ENCODE data around the gene FGD5. TPM values are rescaled to one million over a fixed set of nuclear protein-coding genes. Genes with fewer than 3 reads are reported as not detected.

Gene FGD5
- total RNA-seq, 3 donors from 2014 or later (not counting 1 experiment from before 2014, with no cell fraction given), result not detected

GRCh38 chr3:14823393-14823792, 4.6 kb downstream of the FGD5 start:
- Histone ChIP-seq H3K27ac (ENCODE audit: low read length) (no peak overlapping the region), H3K27me3 (ENCODE audit: control insufficient read depth, insufficient read depth, low read length) (no peaks in the 10 kb centered on the region), H3K4me1 (ENCODE audit: control insufficient read depth, insufficient read depth, low read length) (no peaks in the 10 kb centered on the region), H3K36me3 (ENCODE audit: control insufficient read depth, insufficient read depth, low read length) (no peaks in the 10 kb centered on the region), H3K4me3 (ENCODE audit: low read length) (no peak overlapping the region), H3K9me3 (ENCODE audit: control insufficient read depth, insufficient read depth, low read length) (no peaks in the 10 kb centered on the region)
- no peak overlapping the region for H3K4me3 Mint-ChIP-seq
- TF ChIP-seq CTCF (IDR thresholded peaks at IDR 0.05), result no peak
- intact Hi-C loops (cut with micrococcal nuclease), result no loop called here
- H3K27me3 Mint-ChIP-seq (ENCODE audit: low read depth in 2 of 2), result peaks cover 4 to 8% of the 10 kb centered on the region in 2 donors
- no peak overlapping the region for H3K27ac Mint-ChIP-seq
- WGBS (ENCODE audit: insufficient coverage), result 97% methylated on average over 2 of the region's 2 CpGs
- H3K4me1 Mint-ChIP-seq, result no peaks in the 10 kb centered on the region
- H3K36me3 Mint-ChIP-seq, result no peaks in the 10 kb centered on the region
- ATAC-seq (no peak), DNase-seq (no peak)
- H3K9me3 Mint-ChIP-seq, result no peaks in the 10 kb centered on the region

- intact Hi-C loops (cut with micrococcal nuclease), result no loop called here
- 88% methylated on average over 12 of the region's 13 CpGs for WGBS (ENCODE audit: insufficient coverage)
- Mint-ChIP-seq H3K36me3 (no peaks in the 10 kb centered on the region), H3K9me3 (no peaks in the 10 kb centered on the region), H3K27ac (no peak overlapping the region), H3K4me1 (no peaks in the 10 kb centered on the region), H3K4me3 (no peak overlapping the region), H3K27me3 (ENCODE audit: low read depth in 2 of 2) (peaks cover 8 to 9% of the 10 kb centered on the region in 2 donors)
- Histone ChIP-seq H3K4me3 (ENCODE audit: low read length) (no peak overlapping the region), H3K36me3 (ENCODE audit: control insufficient read depth, insufficient read depth, low read length) (no peaks in the 10 kb centered on the region), H3K9me3 (ENCODE audit: control insufficient read depth, insufficient read depth, low read length) (no peaks in the 10 kb centered on the region), H3K27me3 (ENCODE audit: control insufficient read depth, insufficient read depth, low read length) (no peaks in the 10 kb centered on the region), H3K4me1 (ENCODE audit: control insufficient read depth, insufficient read depth, low read length) (no peaks in the 10 kb centered on the region), H3K27ac (ENCODE audit: low read length) (no peak overlapping the region)
- no peak for DNase-seq
- ATAC-seq, result no peak
- no peak for TF ChIP-seq CTCF (IDR thresholded peaks at IDR 0.05)
Observed at GRCh38 chr3:14823910-14824629, 5.3 kb downstream of the FGD5 start.

- no peak for TF ChIP-seq CTCF (IDR thresholded peaks at IDR 0.05)
- no peak overlapping the region for H3K27ac Mint-ChIP-seq
- no peak overlapping the region for H3K4me3 Mint-ChIP-seq
Observed at GRCh38 chr3:14824646-14825045, 5.9 kb downstream of the FGD5 start.

GRCh38 chr3:14826069-14826468, 7.3 kb downstream of the FGD5 start:
- intact Hi-C loops (cut with micrococcal nuclease), result no loop called here
- no peaks in the 10 kb centered on the region for H3K27me3 ChIP-seq (ENCODE audit: control insufficient read depth, insufficient read depth, low read length)
- DNase-seq (no peak), ATAC-seq (no peak)
- no peaks in the 10 kb centered on the region for H3K36me3 ChIP-seq (ENCODE audit: control insufficient read depth, insufficient read depth, low read length)
- H3K4me1 Mint-ChIP-seq, result no peaks in the 10 kb centered on the region
- 92% methylated on average over 4 of the region's 4 CpGs for WGBS (ENCODE audit: insufficient coverage)
- H3K9me3 Mint-ChIP-seq, result no peaks in the 10 kb centered on the region
- no peak overlapping the region for H3K4me3 ChIP-seq (ENCODE audit: low read length)
- H3K4me3 Mint-ChIP-seq, result no peak overlapping the region
- no peaks in the 10 kb centered on the region for H3K4me1 ChIP-seq (ENCODE audit: control insufficient read depth, insufficient read depth, low read length)
- no peaks in the 10 kb centered on the region for H3K9me3 ChIP-seq (ENCODE audit: control insufficient read depth, insufficient read depth, low read length)
- no peak overlapping the region for H3K27ac ChIP-seq (ENCODE audit: low read length)
- no peak overlapping the region for H3K27ac Mint-ChIP-seq
- H3K27me3 Mint-ChIP-seq (ENCODE audit: low read depth in 2 of 2), result peaks cover 16 to 18% of the 10 kb centered on the region in 2 donors
- H3K36me3 Mint-ChIP-seq, result no peaks in the 10 kb centered on the region
- no peak for TF ChIP-seq CTCF (IDR thresholded peaks at IDR 0.05)

More at GRCh38 chr3:14824646-14825045, 5.9 kb downstream of the FGD5 start:
- Mint-ChIP-seq H3K4me1 (no peaks in the 10 kb centered on the region), H3K36me3 (no peaks in the 10 kb centered on the region), H3K9me3 (no peaks in the 10 kb centered on the region), H3K27me3 (ENCODE audit: low read depth in 2 of 2) (peaks cover 8 to 11% of the 10 kb centered on the region in 2 donors)
- Histone ChIP-seq H3K27me3 (ENCODE audit: control insufficient read depth, insufficient read depth, low read length) (no peaks in the 10 kb centered on the region), H3K36me3 (ENCODE audit: control insufficient read depth, insufficient read depth, low read length) (no peaks in the 10 kb centered on the region), H3K4me1 (ENCODE audit: control insufficient read depth, insufficient read depth, low read length) (no peaks in the 10 kb centered on the region), H3K4me3 (ENCODE audit: low read length) (no peak overlapping the region), H3K27ac (ENCODE audit: low read length) (no peak overlapping the region), H3K9me3 (ENCODE audit: control insufficient read depth, insufficient read depth, low read length) (no peaks in the 10 kb centered on the region)
- WGBS (ENCODE audit: insufficient coverage), result 94% methylated on average over 2 of the region's 2 CpGs
- intact Hi-C loops (cut with micrococcal nuclease), result no loop called here
- no peak for DNase-seq
- ATAC-seq, result no peak

Measured in natural killer cell (primary cell).